A673 (cell line): ENCODE data around the gene JCHAIN. TPM values are rescaled to one million over a fixed set of nuclear protein-coding genes. Genes with fewer than 3 reads are reported as not detected.

Experiments used
- BruUV-seq: library from RNA; stranded (reverse); fragments of 400-500 nt; replicated peaks from 2 replicates; lab custom pipeline; 2021; lab: Mats Ljungman, UMichigan
- CTCF ChIA-PET: fragments of 300-600 bp; sonication (Branson Sonifier 250); formaldehyde crosslinking; loops from one replicate; lab custom pipeline; 2022; ENCODE audit warnings: antibody characterized with exemption; lab: Charles Lee
- POLR2A ChIA-PET: fragments of 300-600 bp; sonication (Branson Sonifier 250); formaldehyde crosslinking; loops from one replicate; lab custom pipeline; 2022; ENCODE audit warnings: antibody characterized with exemption; ENCODE audit not compliant: low non-redundant PET; lab: Charles Lee
- DNase-seq: peaks from one replicate; pipeline ENCODE4 v3.0.0-alpha.2; 2015; ENCODE audit warnings: low spot score
- H3K27ac ChIP-seq: fragments of 200-600 bp; sonication (generic); 2 replicates; pipeline ENCODE4 v1.5.1; 2016; ENCODE audit warnings: mixed run types, low read depth, mild to moderate bottlenecking, mixed read lengths, antibody characterized with exemption, low read length; ENCODE audit not compliant: poor library complexity, severe bottlenecking
- H3K27me3 ChIP-seq: fragments of 200-600 bp; sonication (generic); replicated peaks from 2 replicates; pipeline ENCODE4 v1.6.1; 2017; ENCODE audit warnings: mixed run types, low read depth, mild to moderate bottlenecking, mixed read lengths, antibody characterized with exemption, low read length; ENCODE audit not compliant: insufficient read depth, poor library complexity
- H3K36me3 ChIP-seq: fragments of 200-600 bp; sonication (generic); 2 replicates; pipeline ENCODE4 v1.6.1; 2016; ENCODE audit warnings: mixed run types, mild to moderate bottlenecking, mixed read lengths, antibody characterized with exemption, low read length; ENCODE audit not compliant: insufficient read depth, poor library complexity, severe bottlenecking
- H3K4me1 ChIP-seq: fragments of 200-600 bp; sonication (generic); 2 replicates; pipeline ENCODE4 v1.6.1; 2017; ENCODE audit warnings: mixed run types, mild to moderate bottlenecking, mixed read lengths, antibody characterized with exemption, low read length; ENCODE audit not compliant: insufficient read depth, poor library complexity, severe bottlenecking
- H3K4me3 ChIP-seq: fragments of 200-600 bp; sonication (generic); 2 replicates; pipeline ENCODE4 v1.5.1; 2016; ENCODE audit warnings: low read depth, mixed run types, mild to moderate bottlenecking, mixed read lengths, low read length; ENCODE audit not compliant: poor library complexity, severe bottlenecking
- H3K9me3 ChIP-seq: fragments of 200-600 bp; sonication (generic); 2 replicates; pipeline ENCODE4 v1.6.1; 2016; ENCODE audit warnings: mixed run types, low read depth, mild to moderate bottlenecking, mixed read lengths, antibody characterized with exemption, low read length; ENCODE audit not compliant: poor library complexity, severe bottlenecking
- CTCF ChIP-seq: fragments of 300-800, 200-600 bp; sonication (generic); conservative IDR thresholded peaks from 2 replicates; pipeline ENCODE4 v1.5.1; 2017; ENCODE audit warnings: low read depth, mild to moderate bottlenecking, antibody characterized with exemption, low read length, moderate library complexity, mixed read lengths
- EZH2 ChIP-seq: fragments of 200-600 bp; sonication (generic); IDR thresholded peaks from 2 replicates; pipeline ENCODE4 v1.6.1; 2017; ENCODE audit warnings: borderline replicate concordance, low read depth, mild to moderate bottlenecking, mixed read lengths, antibody characterized with exemption, low read length; ENCODE audit not compliant: poor library complexity, severe bottlenecking
- intact Hi-C: fragments of 100-400 bp; cut with micrococcal nuclease; formaldehyde crosslinking; loops from one replicate; pipeline ENCODE4 v1.10.0; 2022; ENCODE audit not compliant: unreplicated experiment
- total RNA-seq: library from RNA; stranded (reverse); gene quantifications from 2 replicates; pipeline ENCODE4 v1.2.3, GENCODE V29; 2021

JCHAIN gene
- total RNA-seq, 1 experiment from 2014 or later, result not detected

GRCh38 chr4:70619778-70620177 is 46.5 kb downstream of the JCHAIN start:
- Histone ChIP-seq H3K36me3 (no peaks in the 10 kb centered on the region), H3K4me3 (no peak overlapping the region), H3K27ac (no peak overlapping the region), H3K9me3 (no peaks in the 10 kb centered on the region), H3K4me1 (peaks cover under 1% of the 10 kb centered on the region), H3K27me3 (no peaks in the 10 kb centered on the region)
- DNase-seq, result no peak
- ChIA-PET CTCF (no interaction called here), POLR2A (no interaction called here)
- intact Hi-C loops, result no loop called here
- BruUV-seq, result no TSS peak
- TF ChIP-seq CTCF (no peak), EZH2 (no peak)

- Histone ChIP-seq H3K4me1 (peaks cover 5% of the 10 kb centered on the region), H3K9me3 (no peaks in the 10 kb centered on the region), H3K36me3 (no peaks in the 10 kb centered on the region), H3K27me3 (no peaks in the 10 kb centered on the region), H3K27ac (no peak overlapping the region), H3K4me3 (no peak overlapping the region)
- CTCF ChIA-PET, result no interaction called here
- DNase-seq, result no peak
- POLR2A ChIA-PET, result no interaction called here
- no TSS peak for BruUV-seq
- TF ChIP-seq CTCF (no peak), EZH2 (no peak)
- intact Hi-C loops, result no loop called here
Observed at GRCh38 chr4:70619288-70619687, 47.0 kb downstream of the JCHAIN start.

- CTCF ChIA-PET, result no interaction called here
- H3K4me1 ChIP-seq, result peaks cover 10% of the 10 kb centered on the region
- peak overlapping the region; percentile 37 for H3K27ac ChIP-seq
- no peak for DNase-seq
- intact Hi-C loops, result no loop called here
- no peaks in the 10 kb centered on the region for H3K27me3 ChIP-seq
- BruUV-seq, result no TSS peak
- H3K4me3 ChIP-seq, result peak overlapping the region; percentile 23
- POLR2A ChIA-PET, result no interaction called here
- no peaks in the 10 kb centered on the region for H3K36me3 ChIP-seq
- TF ChIP-seq EZH2 (no peak), CTCF (no peak)
- H3K9me3 ChIP-seq, result no peaks in the 10 kb centered on the region
Observed at GRCh38 chr4:70614184-70614555, 52.1 kb downstream of the JCHAIN start.
